ENCODE data around the gene KCNK2.

KCNK2 gene

GRCh38 chr1:215262106-215262505, 179.6 kb downstream of the KCNK2 start:
- DNase-seq = no peak

DNA sequence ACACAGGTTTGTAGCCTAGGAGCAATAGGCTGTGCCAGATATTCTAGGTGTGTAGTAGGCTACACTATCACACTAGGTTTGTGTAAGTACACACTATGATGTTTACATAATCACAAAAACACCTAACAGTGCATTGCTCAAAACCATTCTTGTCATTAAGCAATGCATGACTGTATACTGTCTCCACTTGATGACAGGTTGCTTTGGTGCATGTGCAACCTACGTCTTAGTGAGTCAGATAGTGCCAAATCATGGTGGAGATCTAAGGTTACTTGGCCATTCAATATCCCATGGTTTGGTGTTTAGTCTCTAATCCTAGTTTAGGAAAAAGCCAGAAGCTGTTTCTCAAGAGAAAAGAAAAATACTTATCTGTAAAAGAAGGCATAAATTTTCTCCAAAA, 181.1 kb downstream of the KCNK2 start:
- DNase-seq = no peak

DNA sequence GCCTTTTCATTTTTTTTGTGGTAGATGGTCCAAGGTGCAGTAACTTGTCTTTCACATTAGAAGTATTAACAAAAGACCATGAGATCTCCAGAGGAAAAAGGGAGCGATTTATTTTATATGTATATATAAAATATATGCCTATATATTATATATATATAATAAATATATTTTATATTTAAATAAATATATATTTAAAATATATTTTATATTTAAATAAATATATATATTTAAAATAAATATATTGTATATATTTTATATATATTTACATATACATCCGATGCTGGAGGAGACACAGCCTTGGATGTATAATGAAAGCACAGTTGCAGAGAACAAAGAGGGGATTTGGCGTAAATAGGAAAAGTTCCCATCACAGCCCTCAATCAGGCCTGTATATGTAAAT, 182.1 kb downstream of the KCNK2 start:
- DNase-seq = no peak

GRCh38 chr1:215267495-215267894, 185.0 kb downstream of the KCNK2 start:
- DNase-seq = no peak

DNA sequence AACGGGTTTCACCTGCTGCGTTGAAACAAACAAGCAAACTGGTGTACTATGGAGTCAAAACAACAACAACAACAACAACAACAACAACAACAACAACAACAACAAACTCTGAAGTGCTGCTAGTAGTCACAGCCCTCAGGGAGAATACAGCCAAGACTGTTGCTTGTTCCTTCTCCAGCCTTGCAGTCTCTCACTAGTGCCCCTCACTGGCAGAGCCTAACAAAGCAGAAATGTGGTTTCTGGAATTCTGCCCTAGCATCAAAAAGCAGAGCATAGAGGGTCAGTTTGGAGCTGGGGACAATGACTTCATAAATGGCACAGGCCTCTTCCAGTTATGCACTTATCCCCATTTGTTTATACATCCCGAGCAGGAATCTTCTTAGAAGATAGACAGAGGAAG, 187.4 kb downstream of the KCNK2 start:
- no peak for DNase-seq

GRCh38 chr1:215273838-215274516, 191.4 kb downstream of the KCNK2 start:
- DNase-seq = no peak

- DNase-seq = no peak
These were observed 194.0 kb downstream of the KCNK2 start for GRCh38 chr1:215276582-215276981.

DNA sequence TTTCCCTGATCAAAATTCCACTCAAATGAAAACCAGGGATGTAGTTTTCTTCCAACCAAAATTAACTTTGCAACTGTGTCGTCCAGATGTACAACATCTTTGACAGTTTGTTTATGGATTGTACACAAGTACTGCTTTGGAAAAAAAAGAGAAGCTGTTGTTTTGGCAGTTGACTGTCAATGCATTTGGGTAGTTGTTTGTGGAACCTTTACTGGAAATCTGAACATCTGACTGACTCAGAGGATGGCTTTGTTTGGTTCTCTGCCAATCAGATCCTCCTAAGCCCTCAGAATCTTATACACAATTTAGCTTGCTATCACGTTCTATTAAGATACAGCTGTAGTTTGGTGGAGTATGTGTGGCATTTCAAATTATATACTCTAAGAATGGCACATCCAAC, 195.0 kb downstream of the KCNK2 start:
- no peak for DNase-seq

DNA sequence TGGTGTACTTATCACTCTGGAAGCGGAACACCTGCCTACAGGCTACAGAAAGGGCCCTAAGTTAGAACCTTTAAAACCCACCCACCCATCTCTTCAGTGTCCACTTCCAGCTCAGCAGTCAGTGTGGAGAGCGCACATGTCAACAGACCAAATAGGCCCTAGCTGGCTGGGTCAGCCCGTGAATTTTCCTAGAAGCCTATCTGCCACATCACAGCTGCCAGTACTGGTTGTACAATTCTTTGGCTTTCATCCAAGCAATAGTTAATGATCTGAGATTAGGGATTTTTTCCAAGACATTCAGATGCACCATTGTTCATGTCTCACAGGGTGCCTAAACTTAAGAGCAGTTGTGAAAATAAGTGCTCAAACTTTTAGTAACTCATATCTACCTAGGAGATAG, 197.1 kb downstream of the KCNK2 start:
- no peak for DNase-seq

DNA sequence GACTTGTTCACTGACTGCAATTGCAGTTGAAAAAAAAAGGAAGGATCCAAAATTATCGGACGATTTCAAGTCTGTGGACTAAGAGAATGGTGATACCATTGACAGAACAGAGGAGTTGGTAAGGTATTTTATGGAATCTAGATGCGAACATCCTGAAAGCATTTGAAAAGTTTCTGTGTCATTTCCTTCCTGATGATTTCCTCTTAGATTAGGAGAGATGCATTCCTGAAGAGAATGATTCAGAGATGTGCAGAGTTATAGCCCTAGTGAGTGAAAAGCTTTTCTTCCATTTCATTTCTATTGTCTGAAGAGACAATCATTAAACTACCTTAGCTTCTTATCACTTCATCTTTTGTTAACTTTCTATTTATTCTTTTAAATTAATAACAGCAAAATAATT, 200.0 kb downstream of the KCNK2 start:
- no peak for DNase-seq

DNA sequence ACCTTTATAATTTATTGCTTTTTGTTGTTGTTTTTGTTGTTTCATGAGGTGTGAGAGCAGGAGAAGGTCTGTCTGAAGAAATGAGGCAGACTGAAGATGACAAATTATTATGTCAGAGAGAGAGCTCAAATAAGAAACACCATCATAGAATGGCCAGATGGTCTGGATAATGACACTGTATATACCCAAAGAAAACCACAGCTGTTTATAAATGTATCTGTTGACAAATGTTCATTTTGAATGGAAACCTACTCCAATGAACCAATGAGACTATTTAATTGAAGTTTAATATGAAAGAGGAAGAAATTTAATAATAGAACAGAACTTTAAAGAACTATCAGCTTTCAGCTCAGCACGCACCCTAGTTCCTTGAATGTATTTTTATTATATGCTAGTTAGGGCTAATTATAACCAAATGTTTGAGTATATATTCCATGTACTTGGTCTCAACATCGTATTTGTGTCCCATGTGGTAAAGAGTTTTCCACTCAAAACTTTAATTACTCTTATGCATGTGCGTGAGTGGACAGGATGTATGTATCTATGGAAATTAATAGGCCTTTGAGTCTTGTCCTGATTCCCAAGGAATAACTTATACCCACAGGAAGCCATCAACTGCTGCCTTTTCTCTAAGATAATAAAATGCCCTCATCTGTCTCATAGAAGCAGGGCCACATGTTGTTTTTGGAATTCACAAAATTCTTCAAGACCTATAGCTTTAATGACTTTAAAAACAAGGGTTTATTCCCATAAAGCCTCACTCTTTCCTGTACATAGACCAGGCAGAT, 202.7 kb downstream of the KCNK2 start:
- no peak for DNase-seq
